Glomerular visceral epithelial cell (primary cell): Measurements from ENCODE around the gene SEPTIN10.
"Not testable (repeated sequence)": the region's sequence is repeated elsewhere in the genome, so short reads cannot be mapped to it uniquely, and the experiment has no call there.

Experiments
- DNase-seq: peaks from one replicate; pipeline ENCODE4 v3.0.0-alpha.2; 2016; ENCODE audit errors: extremely low spot score

SEPTIN10 gene

GRCh38 chr2:109613922-109614714 lies at the start of gene SEPTIN10, which contains the start of gene SOWAHC:
SEPTIN10 (minus strand) TSS chr2:109613966; CDS start chr2:109613827, 139 bp downstream.
SOWAHC (plus strand) TSS chr2:109614364; CDS start chr2:109614490, 126 bp downstream.
- peak; percentile 100 for DNase-seq

GRCh38 chr2:109662889-109663288 lies 49.1 kb upstream of the SEPTIN10 start:
- no peak for DNase-seq

GRCh38 chr2:109660046-109660860 lies 46.5 kb upstream of the SEPTIN10 start:
- no peak for DNase-seq

GRCh38 chr2:109659396-109660045 lies 45.8 kb upstream of the SEPTIN10 start:
- no peak for DNase-seq

- no peak for DNase-seq
Measured at GRCh38 chr2:109655287-109655686, 41.5 kb upstream of the SEPTIN10 start.

- no peak for DNase-seq
Measured at GRCh38 chr2:109654326-109655050, 40.7 kb upstream of the SEPTIN10 start.

- DNase-seq, result no peak
Measured at GRCh38 chr2:109649736-109650695, 36.2 kb upstream of the SEPTIN10 start.

- peak; percentile 37 for DNase-seq
Measured at GRCh38 chr2:109648041-109648527, 34.3 kb upstream of the SEPTIN10 start.

- DNase-seq, result peak; percentile 41
Measured at GRCh38 chr2:109647636-109648035, 33.9 kb upstream of the SEPTIN10 start.

GRCh38 chr2:109646961-109647360 lies 33.2 kb upstream of the SEPTIN10 start:
- no peak for DNase-seq

GRCh38 chr2:109645412-109646184 lies 31.8 kb upstream of the SEPTIN10 start:
- no peak for DNase-seq

- no peak for DNase-seq
Measured at GRCh38 chr2:109644571-109645275, 31.0 kb upstream of the SEPTIN10 start.

- not testable (repeated sequence) for DNase-seq
Measured at GRCh38 chr2:109640000-109640399, 26.2 kb upstream of the SEPTIN10 start.

- DNase-seq, result no peak
Measured at GRCh38 chr2:109638795-109639194, 25.0 kb upstream of the SEPTIN10 start.

GRCh38 chr2:109637749-109638570 lies 24.2 kb upstream of the SEPTIN10 start:
- DNase-seq, result no peak

- DNase-seq, result no peak
Measured at GRCh38 chr2:109636317-109636716, 22.6 kb upstream of the SEPTIN10 start.

- DNase-seq, result no peak
Measured at GRCh38 chr2:109635426-109636304, 21.9 kb upstream of the SEPTIN10 start.
